GM21390 (cell line): ENCODE data around the gene ALOX5.
A peak's percentile ranks its signal among the peaks of the same experiment; 100 is the strongest.
"Not testable (repeated sequence)": the region's sequence is repeated elsewhere in the genome, so short reads cannot be mapped to it uniquely, and the experiment has no call there.

ENCODE experiments used
- ATAC-seq: cut with Tn5 transposase; IDR thresholded peaks from one replicate; pipeline ENCODE4 v1.9.1; 2021; ENCODE audit not compliant: unreplicated experiment

The ALOX5 gene

GRCh38 chr10:45403151-45403550 is 29.1 kb downstream of the ALOX5 start:
- no peak for ATAC-seq

- ATAC-seq = no peak
Measured at GRCh38 chr10:45404087-45404769, 30.2 kb downstream of the ALOX5 start.

GRCh38 chr10:45404770-45405120 is 30.7 kb downstream of the ALOX5 start:
- ATAC-seq = no peak

GRCh38 chr10:45407542-45407941 is 33.5 kb downstream of the ALOX5 start:
- ATAC-seq = no peak

GRCh38 chr10:45408421-45409319 is 34.7 kb downstream of the ALOX5 start:
- no peak for ATAC-seq

GRCh38 chr10:45409347-45409746 is 35.3 kb downstream of the ALOX5 start:
- not testable (repeated sequence) for ATAC-seq

GRCh38 chr10:45409782-45410181 is 35.8 kb downstream of the ALOX5 start:
- ATAC-seq = no peak

- no peak for ATAC-seq
Measured at GRCh38 chr10:45410489-45410806, 36.4 kb downstream of the ALOX5 start.

GRCh38 chr10:45410807-45411606 is 37.0 kb downstream of the ALOX5 start:
- no peak for ATAC-seq

- no peak for ATAC-seq
Measured at GRCh38 chr10:45411607-45411940, 37.6 kb downstream of the ALOX5 start.

- ATAC-seq = not testable (repeated sequence)
Measured at GRCh38 chr10:45415062-45415461, 41.0 kb downstream of the ALOX5 start.

- ATAC-seq = no peak
Measured at GRCh38 chr10:45416603-45417002, 42.6 kb downstream of the ALOX5 start.

GRCh38 chr10:45417746-45418145 is 43.7 kb downstream of the ALOX5 start:
- no peak for ATAC-seq

GRCh38 chr10:45418417-45418848 is 44.4 kb downstream of the ALOX5 start:
- no peak for ATAC-seq

- peak; percentile 56 for ATAC-seq
Measured at GRCh38 chr10:45418849-45419675, 45.0 kb downstream of the ALOX5 start.

- ATAC-seq = peak; percentile 5
Measured at GRCh38 chr10:45419676-45420025, 45.6 kb downstream of the ALOX5 start.

- peak; percentile 51 for ATAC-seq
Measured at GRCh38 chr10:45420453-45421192, 46.6 kb downstream of the ALOX5 start.

GRCh38 chr10:45421221-45422097 is 47.4 kb downstream of the ALOX5 start:
- peak; percentile 34 for ATAC-seq

- ATAC-seq = no peak
Measured at GRCh38 chr10:45422207-45422865, 48.3 kb downstream of the ALOX5 start.
